Stomach (tissue), 9 donors: ENCODE data around the gene LAD1. TPM values are rescaled to one million over a fixed set of nuclear protein-coding genes. Genes with fewer than 3 reads are reported as not detected.

Experiments used
- DNase-seq, 2 donors: peaks; one replicate each; pipeline versions ENCODE4 v3.0.0 to v3.0.0-alpha.2; 2013 to 2019
- H3K27ac ChIP-seq, 5 donors: fragments of 200-600 bp in 4 of 5; sonication (generic) in 4 of 5; one replicate each; pipeline ENCODE4 v1.5.1; 2013 to 2019; ENCODE audit warnings: mild to moderate bottlenecking in 1 of 5, moderate library complexity in 1 of 5
- H3K27me3 ChIP-seq, 3 donors: fragments of 200-600 bp; sonication (generic); one replicate each; pipeline ENCODE4 v1.5.1; 2017 to 2019; ENCODE audit warnings: mixed run types in 1 of 3
- H3K36me3 ChIP-seq, 4 donors: fragments of 200-600 bp; sonication (generic); 1 replicate in 3 of 4; 2 replicates in 1 of 4; pipeline ENCODE4 v1.5.1; 2016 to 2019
- H3K4me1 ChIP-seq, 4 donors: fragments of 200-600 bp; sonication (generic); one replicate each; pipeline ENCODE4 v1.5.1; 2016 to 2019
- H3K4me3 ChIP-seq, 4 donors: fragments of 200-600 bp; sonication (generic) in 3 of 4; one replicate each; pipeline ENCODE4 v1.5.1; 2016 to 2019; ENCODE audit warnings: mild to moderate bottlenecking in 1 of 4
- H3K9me3 ChIP-seq, 4 donors: fragments of 200-600 bp; sonication (generic); one replicate each; pipeline ENCODE4 v1.5.1; 2016 to 2019
- EP300 ChIP-seq: sonication (generic); formaldehyde crosslinking; IDR thresholded peaks from one replicate; pipeline ENCODE4 v1.6.1; 2017; ENCODE audit warnings: antibody characterized with exemption
- POLR2A ChIP-seq, 4 donors: fragments of 450-650 bp; IDR thresholded peaks; one replicate each; pipeline ENCODE4 v1.6.1; 2016; ENCODE audit warnings: antibody characterized with exemption in 4 of 4, control low read depth in 2 of 4, mild to moderate bottlenecking in 1 of 4, moderate library complexity in 1 of 4
- POLR2AphosphoS5 ChIP-seq, 3 donors: sonication (generic); formaldehyde crosslinking; IDR thresholded peaks; one replicate each; pipeline ENCODE4 v1.6.1; 2016; ENCODE audit warnings: antibody characterized with exemption in 3 of 3
- WGBS, 5 donors: extraction: QIAGEN DNeasy Blood & Tissue Kit in 3 of 5; methylation state at CpG; one replicate each; pipeline versions ENCODE4 v1.1.5 to v1.1.7; 2013 to 2018; 5-methylcytosine and 5-hydroxymethylcytosine counted together
- intact Hi-C: fragments of 100-400 bp; cut with DNase I; formaldehyde crosslinking; loops from one replicate; pipeline ENCODE4 v1.15.1; 2023; ENCODE audit warnings: low total_unique reads
- polyA plus RNA-seq, 3 donors: library from polyadenylated mRNA; stranded (reverse); fragments of 200-250 nt; gene quantifications; one replicate each; pipeline ENCODE4 v1.2.3, GENCODE V29; 2013
- total RNA-seq, 5 donors: library from RNA; depleted of rRNA; stranded (reverse); fragments of >200 nt; gene quantifications; one replicate each; pipeline versions ENCODE4 v1.1.0 to v1.2.3, GENCODE V29; 2014 to 2016
- TF ChIP-seq, protein P1 (sequence below), 7 experiments: fragments of 450-650 bp in 4 of 7; fragments of 200-600 bp in 3 of 7; sonication (generic) in 3 of 7; IDR thresholded peaks; one replicate each; pipeline ENCODE4 v1.5.1; 2016 to 2019; ENCODE audit warnings: antibody characterized with exemption in 7 of 7, control low read depth in 2 of 7, mild to moderate bottlenecking in 1 of 7
- donor health status: healthy with polysubstance abuse.
- donor health status: Bipolar disorder and iron deficiency.
- donor health status: healthy.

The LAD1 gene
- total and polyA plus RNA-seq, 8 donors: 23.7 to 151 (median 50.9) TPM

DNA sequence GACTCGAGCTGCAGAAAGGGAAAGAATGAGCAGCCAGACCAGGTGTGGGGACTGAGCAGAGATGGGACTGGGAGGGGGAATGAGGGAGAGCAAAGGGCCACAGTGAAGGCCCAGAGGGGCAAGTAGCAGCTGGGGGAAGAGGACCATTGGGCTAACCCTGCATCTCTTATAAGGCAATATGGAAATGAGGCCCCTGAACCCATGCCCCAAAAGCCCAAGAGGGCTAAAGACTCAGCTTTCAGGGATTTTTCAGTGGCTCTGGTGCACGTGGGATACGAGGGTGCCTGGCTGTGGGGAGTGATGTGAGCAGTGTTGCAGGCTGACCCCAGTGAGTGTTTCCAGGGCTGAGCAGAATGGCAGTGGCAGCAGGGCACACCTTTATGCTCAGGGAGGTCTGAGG lies 22.9 kb upstream of the LAD1 start:
- no peak for DNase-seq
- Histone ChIP-seq H3K27ac (no peak overlapping the region), H3K4me1 (no peaks in the 10 kb centered on the region), H3K36me3 (no peaks in the 10 kb centered on the region), H3K4me3 (no peak overlapping the region), H3K27me3 (peaks cover 0 to 5% (median 0%) of the 10 kb centered on the region in 3 donors), H3K9me3 (no peaks in the 10 kb centered on the region)
- TF ChIP-seq POLR2A (IDR thresholded peaks at IDR 0.05) (no peak), POLR2AphosphoS5 (IDR thresholded peaks at IDR 0.05) (no peak), EP300 (no peak)
- TF ChIP-seq, protein P1, sequence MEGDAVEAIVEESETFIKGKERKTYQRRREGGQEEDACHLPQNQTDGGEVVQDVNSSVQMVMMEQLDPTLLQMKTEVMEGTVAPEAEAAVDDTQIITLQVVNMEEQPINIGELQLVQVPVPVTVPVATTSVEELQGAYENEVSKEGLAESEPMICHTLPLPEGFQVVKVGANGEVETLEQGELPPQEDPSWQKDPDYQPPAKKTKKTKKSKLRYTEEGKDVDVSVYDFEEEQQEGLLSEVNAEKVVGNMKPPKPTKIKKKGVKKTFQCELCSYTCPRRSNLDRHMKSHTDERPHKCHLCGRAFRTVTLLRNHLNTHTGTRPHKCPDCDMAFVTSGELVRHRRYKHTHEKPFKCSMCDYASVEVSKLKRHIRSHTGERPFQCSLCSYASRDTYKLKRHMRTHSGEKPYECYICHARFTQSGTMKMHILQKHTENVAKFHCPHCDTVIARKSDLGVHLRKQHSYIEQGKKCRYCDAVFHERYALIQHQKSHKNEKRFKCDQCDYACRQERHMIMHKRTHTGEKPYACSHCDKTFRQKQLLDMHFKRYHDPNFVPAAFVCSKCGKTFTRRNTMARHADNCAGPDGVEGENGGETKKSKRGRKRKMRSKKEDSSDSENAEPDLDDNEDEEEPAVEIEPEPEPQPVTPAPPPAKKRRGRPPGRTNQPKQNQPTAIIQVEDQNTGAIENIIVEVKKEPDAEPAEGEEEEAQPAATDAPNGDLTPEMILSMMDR (IDR thresholded peaks at IDR 0.05): no peak
- intact Hi-C loops: no loop called here
- 62 to 76% (median 66%) methylated on average over 3 of the region's 3 CpGs for WGBS, 5 donors

- TF ChIP-seq POLR2A (IDR thresholded peaks at IDR 0.05): no peak
- TF ChIP-seq EP300: no peak
- TF ChIP-seq, protein P1 (IDR thresholded peaks at IDR 0.05): no peak
- TF ChIP-seq POLR2AphosphoS5 (IDR thresholded peaks at IDR 0.05): no peak
- Histone ChIP-seq H3K27ac (no peak overlapping the region), H3K36me3 (no peaks in the 10 kb centered on the region), H3K4me1 (no peaks in the 10 kb centered on the region), H3K9me3 (no peaks in the 10 kb centered on the region), H3K27me3 (peaks cover 0 to 5% (median 0%) of the 10 kb centered on the region in 3 donors), H3K4me3 (no peak overlapping the region)
- intact Hi-C loops: no loop called here
- no peak for DNase-seq
- 72 to 89% (median 78%) methylated on average over 7 to 8 of the region's 8 CpGs for WGBS, 5 donors
These were observed 21.9 kb upstream of the LAD1 start for GRCh38 chr1:201421041-201421440.

- Histone ChIP-seq H3K27ac (no peak overlapping the region), H3K4me1 (no peaks in the 10 kb centered on the region), H3K9me3 (no peaks in the 10 kb centered on the region), H3K27me3 (peaks cover 0 to 5% (median 0%) of the 10 kb centered on the region in 3 donors), H3K4me3 (no peak overlapping the region), H3K36me3 (no peaks in the 10 kb centered on the region)
- intact Hi-C loops: no loop called here
- TF ChIP-seq, protein P1 (IDR thresholded peaks at IDR 0.05): no peak
- TF ChIP-seq POLR2AphosphoS5 (IDR thresholded peaks at IDR 0.05): no peak
- no peak for TF ChIP-seq POLR2A (IDR thresholded peaks at IDR 0.05)
- no peak for TF ChIP-seq EP300
- no peak for DNase-seq
- 72 to 91% (median 87%) methylated on average over 7 of the region's 7 CpGs for WGBS, 5 donors
These were observed 21.5 kb upstream of the LAD1 start for GRCh38 chr1:201420608-201421002.

GRCh38 chr1:201419746-201420607 lies 20.9 kb upstream of the LAD1 start:
- H3K9me3 ChIP-seq: no peaks in the 10 kb centered on the region
- WGBS, 5 donors: 68 to 83% (median 72%) methylated on average over 11 to 12 of the region's 12 CpGs
- no peak overlapping the region for H3K4me3 ChIP-seq
- intact Hi-C loops: no loop called here
- TF ChIP-seq EP300 (no peak), POLR2AphosphoS5 (IDR thresholded peaks at IDR 0.05) (no peak), POLR2A (IDR thresholded peaks at IDR 0.05) (no peak)
- TF ChIP-seq, protein P1 (IDR thresholded peaks at IDR 0.05): no peak
- no peaks in the 10 kb centered on the region for H3K4me1 ChIP-seq
- peaks cover 0 to 5% (median 0%) of the 10 kb centered on the region in 3 donors for H3K27me3 ChIP-seq
- H3K27ac ChIP-seq: no peak overlapping the region
- no peaks in the 10 kb centered on the region for H3K36me3 ChIP-seq
- no peak for DNase-seq
